HS-27A (cell line): ENCODE data around the gene OR4D11.
"Not testable (repeated sequence)": the region's sequence is repeated elsewhere in the genome, so short reads cannot be mapped to it uniquely, and the experiment has no call there.

Experiments used
- DNase-seq: peaks from one replicate; pipeline ENCODE4 v3.0.0-alpha.2; 2012; ENCODE audit warnings: low read depth, missing footprints

The OR4D11 gene

DNA sequence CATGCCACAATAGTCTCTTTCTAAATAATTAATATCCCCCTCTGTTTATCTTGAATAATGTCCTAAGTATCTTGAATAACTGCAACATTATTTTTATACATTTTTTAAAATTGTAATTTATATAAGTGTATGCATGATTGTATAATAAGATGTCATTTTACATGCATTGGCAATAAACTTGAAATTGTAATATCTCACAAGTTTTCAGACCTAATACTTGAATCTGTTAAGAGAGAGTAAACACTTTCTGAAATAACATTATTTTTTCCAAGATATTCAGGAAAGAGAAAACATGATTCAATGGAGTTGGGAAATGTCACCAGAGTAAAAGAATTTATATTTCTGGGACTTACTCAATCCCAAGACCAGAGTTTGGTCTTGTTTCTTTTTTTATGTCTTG is at the start of gene OR4D11:
Gene OR4D11, plus strand, starts transcription at position 301 of the 400 bp plus-strand sequence. Its CDS starts 0 bp downstream, at position 301.
- no peak for DNase-seq

DNA sequence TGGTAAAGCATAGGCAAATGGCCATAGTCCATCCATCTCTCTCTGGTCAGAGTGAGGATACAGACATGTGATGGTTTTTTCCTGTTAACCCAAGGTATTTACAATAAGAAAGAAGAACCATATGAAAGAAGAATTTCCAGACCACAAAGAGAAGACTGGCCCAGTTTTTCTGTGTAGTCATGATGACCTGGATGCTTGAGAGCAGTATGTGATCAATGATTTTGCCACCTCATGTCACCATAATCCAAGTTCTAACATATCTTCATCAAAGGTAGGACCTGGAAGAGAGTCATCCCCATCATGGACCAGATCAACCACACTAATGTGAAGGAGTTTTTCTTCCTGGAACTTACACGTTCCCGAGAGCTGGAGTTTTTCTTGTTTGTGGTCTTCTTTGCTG is 46.7 kb upstream of the OR4D11 start, which contains the start of gene OR4D6:
Gene OR4D6, plus strand, starts transcription at position 301 of the 400 bp plus-strand sequence. Its CDS starts 0 bp downstream, at position 301.
- no peak for DNase-seq

DNA sequence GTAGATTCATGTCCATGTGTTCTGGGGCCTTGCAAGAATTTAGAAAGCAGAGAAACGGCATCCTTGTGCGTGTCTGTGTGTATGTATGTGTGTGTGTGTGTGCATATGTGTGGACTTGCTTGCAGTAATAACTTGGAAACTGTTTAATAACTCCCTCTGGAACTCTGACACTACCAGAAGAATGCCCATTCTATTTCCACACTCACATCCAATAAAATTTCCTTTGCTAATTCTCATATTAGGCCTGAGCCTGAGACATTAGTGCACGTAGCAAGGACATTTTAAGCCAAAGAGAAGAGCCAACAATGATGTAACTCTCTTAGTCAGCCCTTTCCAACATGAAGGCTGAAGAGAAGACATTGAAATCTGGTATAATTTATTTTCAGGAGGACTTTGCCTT is 43.5 kb upstream of the OR4D11 start:
- no peak for DNase-seq

DNA sequence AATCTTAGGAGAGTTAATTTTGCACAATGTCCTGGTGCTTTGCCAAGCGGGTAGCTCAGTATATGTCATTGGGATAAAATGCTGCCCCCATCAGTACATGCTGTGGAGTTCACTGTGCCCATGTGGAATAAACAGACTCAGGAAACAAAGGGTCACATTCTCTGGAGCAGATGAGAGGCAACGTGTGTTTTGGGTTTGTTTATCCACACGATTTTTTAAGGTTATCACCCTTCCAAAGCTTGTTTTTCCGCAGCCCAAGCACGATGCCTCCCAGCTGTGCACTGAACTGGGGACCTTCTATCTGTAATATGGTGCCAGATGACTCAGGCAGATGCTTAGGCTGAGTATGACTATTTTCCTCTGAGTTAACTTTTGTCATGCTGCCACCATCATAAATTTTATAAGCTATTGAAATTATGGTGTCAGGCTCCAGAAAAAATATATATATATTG is 40.2 kb upstream of the OR4D11 start:
- no peak for DNase-seq

DNA sequence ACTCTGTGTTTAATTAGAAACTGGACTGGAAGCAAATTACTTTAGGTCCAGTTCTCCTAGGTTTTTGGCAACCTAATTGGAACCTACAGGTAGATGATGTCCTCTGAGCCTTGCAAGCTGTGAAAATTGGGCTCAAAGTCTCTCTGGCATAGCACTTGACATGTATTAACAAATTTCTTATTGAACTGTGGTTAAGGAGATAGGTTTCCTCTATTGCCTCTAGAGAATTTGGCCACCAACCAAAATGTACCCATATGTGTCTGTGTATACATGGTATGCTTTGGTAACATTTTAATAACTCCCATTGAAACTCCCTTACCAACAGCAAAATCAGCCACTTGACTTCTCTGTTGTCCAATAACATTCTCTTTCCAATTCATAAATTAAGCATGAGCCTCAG is 30.4 kb upstream of the OR4D11 start, which contains the start of gene OR4D10:
Gene OR4D10, plus strand, starts transcription at position 301 of the 400 bp plus-strand sequence. CDS start 4,115 bp downstream, outside the sequence.
- DNase-seq: no peak

DNA sequence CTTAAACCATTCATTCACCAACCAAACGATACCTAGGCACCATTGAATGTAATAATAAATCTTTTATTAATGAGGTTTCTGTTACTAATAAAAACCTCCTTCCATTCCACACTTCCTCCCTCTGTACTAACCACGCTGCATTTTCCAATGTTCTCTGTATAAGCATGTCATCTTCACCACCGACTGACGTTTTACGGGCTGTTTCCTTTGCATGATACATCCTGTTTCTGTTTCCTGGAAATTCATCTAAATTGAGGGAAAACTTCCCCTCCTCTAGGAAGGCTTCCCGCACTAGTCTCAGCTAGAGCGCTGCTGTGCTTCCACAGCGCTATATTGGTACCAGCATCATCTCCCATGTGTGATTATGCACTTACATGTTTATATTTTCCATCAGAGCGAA is 28.2 kb upstream of the OR4D11 start:
- no peak for DNase-seq

DNA sequence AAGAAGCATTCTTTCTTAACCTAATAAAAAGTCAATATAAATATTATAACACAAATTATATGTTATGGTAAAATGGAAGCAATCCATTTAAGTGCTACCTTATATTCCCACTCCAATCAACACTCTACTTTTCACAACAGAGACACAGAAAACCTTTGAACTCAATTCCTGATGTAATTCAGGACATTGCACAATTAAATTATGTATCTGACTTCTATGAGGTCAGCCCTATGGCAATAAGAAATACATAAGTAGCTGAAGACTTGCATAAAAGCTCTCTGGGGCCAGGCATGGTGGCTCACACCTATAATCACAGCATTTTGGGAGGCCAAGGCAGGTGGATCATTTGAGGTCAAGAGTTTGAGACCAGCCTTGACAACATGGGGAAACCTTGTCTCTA is 23.5 kb upstream of the OR4D11 start:
- no peak for DNase-seq

DNA sequence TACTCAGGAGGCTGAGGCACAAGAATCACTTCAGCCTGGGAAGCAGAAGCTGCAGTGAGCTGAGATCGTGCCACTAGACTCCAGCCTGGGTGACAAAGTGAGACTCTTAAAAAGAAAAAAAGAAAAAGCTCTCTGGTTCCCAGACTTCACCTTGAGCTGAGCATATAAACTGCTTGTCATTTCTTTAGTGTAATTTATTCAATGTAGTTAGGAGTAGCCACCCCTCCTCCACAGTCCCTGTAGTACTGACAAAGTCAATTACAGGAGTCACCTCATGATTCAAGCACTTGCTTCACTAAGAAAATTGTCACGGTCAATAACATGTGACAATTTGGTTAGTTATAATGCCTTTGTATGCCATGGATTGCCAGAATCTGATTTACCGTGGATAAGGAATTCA is 23.0 kb upstream of the OR4D11 start:
- DNase-seq: no peak

DNA sequence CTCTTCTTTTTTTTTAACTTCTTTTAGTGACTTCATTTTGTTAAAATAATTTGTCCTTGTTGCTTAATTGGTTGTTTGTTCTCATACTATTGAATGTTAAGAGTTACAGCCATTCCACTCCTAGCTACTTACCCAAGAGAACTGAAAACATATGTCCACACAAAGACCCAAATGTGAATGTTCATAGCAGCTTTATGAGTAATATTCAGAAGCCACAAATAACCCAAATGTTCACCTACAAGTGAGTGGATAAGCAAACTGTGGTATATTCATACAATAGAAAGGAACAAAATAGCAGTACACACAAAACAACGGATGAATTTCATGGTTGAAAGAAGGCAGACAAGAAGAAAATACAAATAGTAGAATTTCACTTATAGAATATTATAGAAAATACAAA is 1.4 kb upstream of the OR4D11 start:
- DNase-seq: no peak

DNA sequence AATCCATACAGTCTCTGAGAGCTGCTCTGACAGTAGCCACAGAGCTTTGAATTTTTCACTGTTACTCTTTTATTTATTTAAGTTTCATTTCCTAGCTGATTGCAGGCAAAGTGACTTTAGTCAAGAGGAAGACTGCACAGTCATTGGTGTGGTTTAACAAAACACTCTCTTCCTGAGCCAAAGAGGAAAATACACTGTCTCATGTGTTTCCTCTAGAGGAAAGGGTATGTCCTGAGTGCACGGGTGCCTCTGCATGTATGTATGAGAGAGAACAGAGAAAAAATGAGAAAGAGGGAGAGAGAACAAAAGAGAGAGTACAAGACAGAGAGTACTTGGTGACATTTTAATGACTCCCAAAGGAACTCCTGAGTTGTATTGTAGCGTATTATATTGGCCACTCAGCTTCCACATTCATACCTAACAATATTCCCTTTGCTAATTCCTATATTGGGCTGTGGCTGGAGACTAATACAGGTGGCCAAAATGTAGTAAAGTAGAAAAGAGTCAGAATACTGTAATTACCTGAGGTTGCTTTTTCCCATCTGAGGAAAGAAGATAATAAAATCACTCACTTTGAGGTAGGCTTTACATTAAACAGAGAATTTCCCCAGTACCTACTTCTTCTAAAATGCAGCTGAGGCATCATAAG is 7.7 kb downstream of the OR4D11 start, which contains the start of gene OR4D9:
Gene OR4D9, plus strand, starts transcription at position 599 of the 649 bp plus-strand sequence. CDS start 3,374 bp downstream, outside the sequence.
- no peak for DNase-seq

DNA sequence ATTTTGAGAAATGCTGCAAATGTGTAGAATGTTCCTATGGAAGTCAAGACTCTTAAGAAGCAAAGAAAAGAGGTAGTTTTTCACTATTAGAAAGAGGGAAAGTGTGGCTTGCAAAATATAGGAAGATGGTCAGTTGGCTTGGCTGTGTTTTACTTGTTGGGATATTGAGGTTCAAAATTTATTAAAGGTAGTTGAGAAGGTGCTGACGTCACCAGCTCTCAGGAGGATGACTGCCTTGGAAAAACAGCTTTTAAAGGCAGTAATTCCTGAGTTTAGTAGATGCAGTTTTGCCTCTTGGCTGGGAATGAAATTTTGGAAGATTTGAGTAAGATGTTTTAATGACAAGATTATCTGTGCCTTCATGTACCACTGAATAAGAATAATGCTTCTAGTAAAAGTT is 8.3 kb downstream of the OR4D11 start:
- no peak for DNase-seq

DNA sequence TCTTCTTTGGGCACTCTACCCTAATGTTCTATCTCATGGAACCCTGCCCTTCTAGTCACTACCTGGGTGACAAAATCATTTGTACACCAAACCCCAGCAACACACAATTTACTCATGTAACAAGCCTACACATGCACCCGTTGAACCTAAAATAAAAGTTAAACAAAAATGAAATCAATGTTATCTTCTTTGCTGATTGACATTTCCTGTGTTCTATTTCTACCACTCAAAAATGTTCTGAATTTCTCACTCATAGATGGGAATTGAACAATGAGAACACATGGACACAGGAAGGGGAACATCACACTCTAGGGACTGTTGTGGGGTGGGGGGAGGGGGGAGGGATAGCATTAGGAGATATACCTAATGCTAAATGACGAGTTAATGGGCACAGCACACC is 16.8 kb downstream of the OR4D11 start:
- not testable (repeated sequence) for DNase-seq

DNA sequence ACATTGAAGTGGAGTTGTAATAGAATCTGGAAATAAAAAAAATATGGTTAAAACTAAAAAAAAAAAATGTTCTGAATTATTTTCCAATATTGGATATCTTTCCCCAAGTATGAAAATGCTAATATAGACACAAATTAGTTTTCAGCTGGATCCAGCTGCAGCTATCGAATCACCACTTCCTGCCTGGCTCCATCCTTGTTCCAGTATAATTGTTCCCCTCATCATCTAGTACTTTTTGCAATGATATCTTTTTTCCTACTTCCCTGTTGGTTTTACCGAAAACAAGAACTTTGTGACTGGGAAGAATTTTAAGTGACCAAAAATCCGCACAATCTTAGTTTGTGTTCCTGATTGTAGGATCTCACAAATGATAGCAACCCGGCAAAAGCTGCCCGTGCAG is 17.4 kb downstream of the OR4D11 start:
- no peak for DNase-seq

DNA sequence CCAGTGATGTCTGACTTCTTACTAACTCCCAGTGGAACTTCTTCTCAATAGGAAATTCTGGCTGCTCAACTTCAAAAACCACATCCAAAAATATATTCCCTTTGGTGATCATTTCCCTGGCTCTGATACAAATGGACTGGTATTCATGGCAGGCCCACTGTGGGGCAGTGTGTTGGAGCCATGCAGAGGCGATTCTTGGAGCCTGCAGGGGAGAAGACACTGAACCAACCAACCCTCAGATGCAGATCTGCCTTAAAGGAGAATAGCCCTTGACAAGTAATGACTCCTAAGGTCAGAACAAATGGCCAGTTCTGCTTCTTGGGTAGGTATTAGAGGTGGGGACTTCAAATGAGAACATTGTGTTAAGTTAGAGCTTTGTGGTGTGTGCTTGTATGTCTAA is 20.2 kb downstream of the OR4D11 start:
- no peak for DNase-seq

DNA sequence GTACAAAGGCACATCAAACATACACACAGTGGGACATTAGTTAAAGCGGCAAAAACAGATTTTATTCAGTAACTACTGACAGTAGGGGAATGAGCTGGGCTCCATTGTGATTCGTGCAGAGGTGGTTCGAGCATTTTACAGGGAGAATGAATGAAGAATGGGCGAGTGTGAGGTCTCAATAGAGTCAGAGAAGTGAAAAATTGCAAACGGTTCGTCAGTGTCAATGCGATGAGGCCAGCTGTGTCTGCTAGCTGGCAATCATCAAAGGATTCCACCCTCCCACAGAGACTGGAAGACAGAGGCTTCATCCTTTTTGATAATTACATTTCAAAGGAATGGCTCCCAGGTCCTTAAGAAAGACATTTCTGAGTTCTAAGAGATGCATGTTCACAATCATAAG is 25.3 kb downstream of the OR4D11 start:
- DNase-seq: no peak

DNA sequence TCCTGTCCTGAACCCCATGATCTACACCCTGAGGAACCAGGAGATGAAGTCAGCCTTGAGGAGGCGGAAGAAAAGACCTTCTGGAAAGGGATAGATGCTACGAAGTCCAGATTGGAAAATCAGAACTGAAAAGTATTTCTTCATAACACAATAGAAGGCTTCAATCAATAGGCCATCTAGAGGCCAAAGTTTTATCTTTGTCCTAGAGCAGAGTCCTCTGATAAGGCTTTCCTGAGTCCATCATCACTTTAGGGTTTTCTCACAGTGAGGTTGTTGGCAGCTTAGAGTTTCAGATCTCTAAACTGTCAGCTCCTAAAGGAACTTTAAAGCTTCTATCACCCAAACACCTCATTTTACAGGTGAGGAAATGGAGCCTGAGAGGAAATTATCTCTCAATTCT is 29.2 kb downstream of the OR4D11 start:
- no peak for DNase-seq

DNA sequence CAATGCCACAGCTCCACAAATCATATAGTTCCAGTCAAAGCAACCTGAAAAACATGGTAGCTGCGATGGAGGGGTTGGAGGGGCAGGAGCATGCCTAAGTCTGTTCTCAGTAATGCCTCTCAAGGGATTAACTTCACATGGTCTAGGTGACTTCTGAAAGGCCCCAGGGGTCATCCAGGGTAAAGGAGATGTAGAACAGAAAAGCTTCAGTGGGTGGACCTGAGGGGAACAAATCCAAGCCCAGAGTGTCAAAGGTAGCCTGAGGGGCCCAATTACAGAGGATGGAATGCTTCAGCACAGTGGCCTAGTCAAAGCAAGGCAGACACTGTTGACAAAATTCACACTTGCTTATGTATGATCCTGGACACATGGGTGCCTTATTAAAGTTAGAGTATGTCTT is 31.3 kb downstream of the OR4D11 start:
- DNase-seq: no peak

DNA sequence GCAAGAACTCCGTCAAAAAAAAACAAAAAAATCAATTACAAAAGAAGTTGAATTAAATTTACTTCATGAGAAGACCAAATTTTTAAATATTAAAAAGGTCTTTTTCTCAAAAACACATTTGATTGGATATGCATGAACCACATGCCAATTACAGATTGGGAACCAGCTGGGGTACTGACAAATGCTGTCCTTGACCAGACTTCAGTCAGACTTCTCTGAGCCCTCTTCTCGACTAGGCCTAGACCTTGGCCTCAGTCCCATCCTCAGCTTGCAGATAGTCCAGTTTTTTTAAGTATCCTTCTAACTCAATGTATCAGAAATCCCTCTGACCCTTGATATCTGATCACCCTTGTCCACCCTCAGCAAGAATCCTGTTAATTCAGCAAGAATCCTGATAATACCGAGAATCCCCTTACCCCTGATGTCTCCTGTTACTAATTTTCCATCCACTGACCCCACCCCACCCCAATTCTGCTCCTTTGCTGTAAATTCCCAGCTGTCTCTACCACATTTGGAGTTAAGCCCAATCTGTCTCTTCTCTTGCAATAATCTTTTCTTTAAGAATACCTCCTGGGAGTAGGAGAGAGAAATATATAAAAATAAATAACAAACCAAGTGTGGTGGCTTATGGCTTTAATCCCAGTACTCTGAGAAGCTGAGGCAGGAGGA is 38.9 kb downstream of the OR4D11 start:
- DNase-seq: no peak

DNA sequence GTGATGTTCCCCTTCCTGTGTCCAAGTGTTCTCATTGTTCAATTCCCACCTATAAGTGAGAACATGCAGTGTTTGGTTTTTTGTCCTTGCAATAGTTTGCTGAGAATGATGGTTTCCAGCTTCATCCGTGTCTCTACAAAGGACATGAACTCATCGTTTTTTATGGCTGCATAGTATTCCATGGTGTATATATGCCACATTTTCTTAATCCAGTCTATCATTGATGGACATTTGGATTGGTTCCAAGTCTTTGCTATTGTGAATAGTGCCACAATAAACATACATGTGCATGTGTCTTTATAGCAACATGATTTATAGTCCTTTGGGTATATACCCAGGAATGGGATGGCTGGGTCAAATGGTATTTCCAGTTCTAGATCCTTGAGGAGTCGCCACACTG is 40.3 kb downstream of the OR4D11 start:
- DNase-seq: not testable (repeated sequence)

DNA sequence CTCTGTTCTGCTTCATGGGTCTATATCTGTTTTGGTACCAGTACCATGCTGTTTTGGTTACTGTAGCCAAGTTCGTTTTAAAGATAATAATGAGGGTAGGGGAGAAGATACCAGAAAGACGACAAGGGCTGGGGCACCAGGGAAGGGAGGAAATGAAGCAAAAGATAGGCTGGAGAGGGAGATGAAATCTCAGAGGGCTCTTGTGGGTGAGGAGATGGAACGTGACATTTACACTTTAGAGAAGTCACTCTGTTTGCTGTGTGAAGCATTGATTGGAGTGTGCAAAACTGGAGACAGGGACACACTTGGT is 41.4 kb downstream of the OR4D11 start:
- DNase-seq: no peak

DNA sequence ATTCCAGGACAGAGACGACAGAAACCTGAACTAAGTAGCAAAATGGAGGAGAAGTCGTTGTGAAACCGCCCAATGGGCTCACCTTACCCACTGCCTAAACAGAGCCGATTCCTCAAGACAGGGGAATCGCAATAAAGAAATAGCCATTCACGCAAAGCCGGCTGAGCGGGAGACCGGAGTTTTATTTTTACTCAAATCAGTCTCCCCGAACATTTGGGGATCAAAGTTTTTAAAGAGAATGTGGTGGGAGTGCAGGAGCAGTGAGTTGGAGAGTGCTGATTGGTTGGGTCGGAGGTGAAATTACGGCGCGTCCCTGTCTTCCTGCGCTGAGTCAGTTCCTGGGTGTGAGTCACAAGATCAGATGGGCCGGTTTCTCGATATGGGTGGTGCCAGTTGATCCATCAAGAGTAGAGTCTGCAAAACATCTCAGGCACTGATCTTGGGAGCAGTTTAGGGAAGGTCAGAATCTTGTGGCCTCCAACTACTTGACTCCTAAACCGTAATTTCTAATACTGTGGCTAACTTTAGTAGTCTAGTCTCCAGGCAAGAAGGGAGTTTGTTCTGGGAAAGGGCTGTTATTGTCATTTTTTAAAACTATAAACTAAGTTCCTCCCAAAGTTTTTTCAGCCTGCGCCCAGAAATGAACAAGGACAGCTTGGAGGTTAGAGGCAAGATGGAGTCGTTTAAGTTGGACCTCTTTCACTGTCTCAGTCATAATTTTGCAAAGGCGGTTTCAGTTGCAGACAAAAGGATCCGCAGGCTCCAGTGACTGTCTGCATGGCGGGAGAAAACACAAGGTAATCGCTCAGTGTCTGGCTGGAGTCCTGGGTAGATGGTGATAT is 42.0 kb downstream of the OR4D11 start:
- DNase-seq: no peak

DNA sequence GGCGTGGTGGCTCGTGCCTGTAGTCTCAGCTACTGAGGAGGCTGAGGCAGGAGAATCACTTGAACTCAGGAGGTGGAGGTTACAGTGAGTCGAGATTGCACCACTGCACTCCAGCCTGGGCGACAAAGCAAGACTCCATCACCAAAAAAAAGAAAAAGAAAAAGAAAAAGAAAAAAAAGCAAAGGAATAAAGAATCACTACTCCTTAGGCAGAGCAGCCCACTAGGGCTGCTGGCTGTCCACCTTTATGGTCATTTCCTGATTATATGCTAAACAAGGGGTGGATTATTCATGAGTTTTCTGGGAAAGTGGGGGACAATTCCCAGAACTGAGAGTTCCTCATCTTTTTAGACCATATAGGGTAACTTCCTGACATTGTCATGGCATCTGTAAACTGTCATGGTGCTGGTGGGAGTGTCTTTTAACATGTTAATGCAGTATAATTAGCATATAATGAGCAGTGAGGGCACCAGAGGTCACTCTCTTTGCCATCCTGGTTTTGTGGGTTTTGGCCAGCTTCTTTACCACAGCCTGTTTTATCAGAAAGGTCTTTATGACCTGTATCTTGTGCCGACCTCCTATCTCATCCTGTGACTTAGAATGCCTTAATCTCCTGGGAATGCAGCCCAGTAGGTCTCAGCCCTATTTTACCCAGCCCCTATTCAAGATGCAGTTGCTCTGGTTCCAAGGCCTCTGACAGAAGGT is 44.4 kb downstream of the OR4D11 start:
- not testable (repeated sequence) for DNase-seq
